Endothelial cell of umbilical vein (primary cell): ENCODE data around the gene CDC42SE2. TPM values are rescaled to one million over a fixed set of nuclear protein-coding genes. Genes with fewer than 3 reads are reported as not detected.

ENCODE experiments used
- BruUV-seq: library from RNA; stranded (reverse); fragments of 400-500 nt; replicated peaks from 2 replicates; lab custom pipeline; 2021; lab: Mats Ljungman, UMichigan
- CTCF ChIA-PET: fragments of 300-600, 350-600 bp; sonication (Branson Sonifier 250); formaldehyde crosslinking; loops from one replicate; lab custom pipeline; 2021; ENCODE audit warnings: antibody characterized with exemption, inconsistent platforms; lab: Charles Lee
- POLR2A ChIA-PET: fragments of 300-600, 350-600 bp; sonication (Branson Sonifier 250); formaldehyde crosslinking; loops from one replicate; lab custom pipeline; 2021; ENCODE audit warnings: antibody characterized with exemption, inconsistent platforms; lab: Charles Lee
- DNase-seq: peaks from one replicate; pipeline ENCODE4 v3.0.0-alpha.2; 2011; ENCODE audit warnings: low read depth, low spot score
- FAIRE-seq: peaks from 2 replicates; lab custom pipeline; 2011; peaks lifted over from hg19 to GRCh38; lab: Jason Lieb, UNC
- H2AFZ ChIP-seq: 2 replicates; pipeline ENCODE4 v1.6.0; 2012; ENCODE audit warnings: low read depth, low read length, control low read depth, inconsistent platforms
- H3K27ac ChIP-seq: 2 replicates; pipeline ENCODE4 v1.5.1; 2011; ENCODE audit warnings: low read depth, mild to moderate bottlenecking, control low read depth, low read length, moderate library complexity; ENCODE audit not compliant: insufficient read depth
- H3K27me3 ChIP-seq, 2 experiments: 2 replicates each; pipeline versions ENCODE4 v1.6.0 to v1.6.1; 2011; ENCODE audit warnings: low read length in 2 of 2, mixed read lengths in 1 of 2; ENCODE audit not compliant: control insufficient read depth in 2 of 2, insufficient read depth in 2 of 2
- H3K36me3 ChIP-seq, 2 experiments: 2 replicates in 1 of 2; 3 replicates in 1 of 2; pipeline ENCODE4 v1.5.1; 2011; ENCODE audit warnings: low read length in 2 of 2, mild to moderate bottlenecking in 1 of 2, moderate library complexity in 1 of 2; ENCODE audit not compliant: control insufficient read depth in 2 of 2, insufficient read depth in 2 of 2; ENCODE audit errors: extremely low read depth in 1 of 2
- H3K4me1 ChIP-seq: 3 replicates; pipeline ENCODE4 v1.5.1; 2011; ENCODE audit warnings: mild to moderate bottlenecking, low read length; ENCODE audit not compliant: control insufficient read depth, insufficient read depth; ENCODE audit errors: extremely low read depth
- H3K4me2 ChIP-seq: 2 replicates; pipeline ENCODE4 v1.6.1; 2011; ENCODE audit warnings: low read length, control low read depth, mixed read lengths; ENCODE audit not compliant: insufficient read depth
- H3K4me3 ChIP-seq, 3 experiments: fragments of 200-600 bp in 1 of 3; sonication (generic), shearing (Covaris generic) in 1 of 3; replicated peaks in 1 of 3; 2 replicates each; pipeline ENCODE4 v1.5.1; 2011 to 2016; ENCODE audit warnings: control low read depth in 3 of 3, low read length in 3 of 3, mild to moderate bottlenecking in 2 of 3, inconsistent platforms in 1 of 3, low read depth in 1 of 3, moderate library complexity in 1 of 3; ENCODE audit not compliant: insufficient read depth in 1 of 3
- H3K79me2 ChIP-seq: 2 replicates; pipeline ENCODE4 v1.6.0; 2012; ENCODE audit warnings: low read length, inconsistent platforms; ENCODE audit not compliant: control insufficient read depth, insufficient read depth
- H3K9ac ChIP-seq: replicated peaks from 2 replicates; pipeline ENCODE3; 2011; ENCODE audit warnings: low read length, control low read depth; ENCODE audit not compliant: insufficient read depth; ENCODE audit errors: extremely low read depth
- H3K9me1 ChIP-seq: replicated peaks from 3 replicates; pipeline ENCODE4 v1.6.0; 2011; ENCODE audit warnings: mild to moderate bottlenecking, low read length; ENCODE audit not compliant: control insufficient read depth, insufficient read depth; ENCODE audit errors: extremely low read depth
- H3K9me3 ChIP-seq: replicated peaks from 2 replicates; pipeline ENCODE4 v1.5.1; 2012; ENCODE audit warnings: low read length, inconsistent platforms; ENCODE audit not compliant: control insufficient read depth, insufficient read depth
- H4K20me1 ChIP-seq: replicated peaks from 2 replicates; pipeline ENCODE3; 2011; ENCODE audit warnings: mild to moderate bottlenecking, low read length; ENCODE audit not compliant: control insufficient read depth, insufficient read depth; ENCODE audit errors: extremely low read depth
- CTCF ChIP-seq, 2 donors: IDR thresholded peaks; 1 replicate in 1 of 2; 2 replicates in 1 of 2; pipeline ENCODE4 v1.5.1; 2011; ENCODE audit warnings: low read length in 2 of 2, mild to moderate bottlenecking in 2 of 2, moderate library complexity in 2 of 2, control low read depth in 1 of 2, inconsistent platforms in 1 of 2, low read depth in 1 of 2; ENCODE audit not compliant: insufficient read depth in 1 of 2; ENCODE audit errors: extremely low read depth in 1 of 2
- EZH2 ChIP-seq: IDR thresholded peaks from 2 replicates; pipeline ENCODE4 v1.6.1; 2012; ENCODE audit warnings: borderline replicate concordance, low read depth, mild to moderate bottlenecking, moderate library complexity, low read length, inconsistent platforms; ENCODE audit not compliant: severe bottlenecking
- FOS ChIP-seq: IDR thresholded peaks from 2 replicates; pipeline ENCODE4 v1.6.1; 2011; ENCODE audit warnings: mild to moderate bottlenecking, low read length, moderate library complexity, borderline replicate concordance; ENCODE audit not compliant: insufficient read depth
- GATA2 ChIP-seq: IDR thresholded peaks from 2 replicates; pipeline ENCODE4 v1.7.0; 2011; ENCODE audit warnings: low read depth, mild to moderate bottlenecking, moderate library complexity, mixed read lengths, low read length; ENCODE audit not compliant: insufficient read length, insufficient read depth
- JUN ChIP-seq: IDR thresholded peaks from 2 replicates; pipeline ENCODE4 v1.6.1; 2011; ENCODE audit warnings: borderline replicate concordance, low read depth; ENCODE audit not compliant: insufficient read length, insufficient read depth
- MYC ChIP-seq: IDR thresholded peaks from one replicate; pipeline ENCODE4 v1.6.1; 2011; ENCODE audit warnings: mild to moderate bottlenecking, low read depth, low read length
- POLR2A ChIP-seq: IDR thresholded peaks from 2 replicates; pipeline ENCODE4 v1.6.1; 2012; ENCODE audit warnings: low read depth, mild to moderate bottlenecking, control low read depth, low read length
- POLR2AphosphoS5 ChIP-seq: IDR thresholded peaks from 2 replicates; pipeline ENCODE4 v1.6.1; 2012; ENCODE audit warnings: low read depth, mild to moderate bottlenecking, control low read depth, low read length, moderate library complexity; ENCODE audit not compliant: insufficient read depth
- dilution Hi-C: fragments of 300-500 bp; cut with MboI; formaldehyde crosslinking; loops from one replicate; pipeline ENCODE4 v1.15.0; 2019; ENCODE audit warnings: low sequenced_read_pairs; ENCODE audit not compliant: extremely low pct_ligation_motif_present
- intact Hi-C: fragments of 100-400 bp; cut with micrococcal nuclease; formaldehyde crosslinking; loops from one replicate; pipeline ENCODE4 v1.10.0; 2022
- polyA plus RNA-seq, 4 experiments: library from polyadenylated mRNA; depleted of rRNA in 3 of 4; stranded (reverse) in 3 of 4; unstranded in 1 of 4; fragments of >200 nt; gene quantifications; 2 replicates each; pipeline versions ENCODE4 v1.2.1 to v1.2.3, GENCODE V29; 2011 to 2012; ENCODE audit warnings: missing spikeins in 1 of 4
- total RNA-seq: library from RNA; stranded (reverse); gene quantifications from 2 replicates; pipeline ENCODE4 v1.2.3, GENCODE V29; 2021
- TF ChIP-seq, protein P1 (sequence below): IDR thresholded peaks from 2 replicates; pipeline ENCODE4 v1.6.1; 2011; ENCODE audit not compliant: insufficient read depth, insufficient read length

Gene CDC42SE2
- total and polyA plus RNA-seq, 2 donors (not counting 3 experiments of a cell fraction or from before 2014, with no cell fraction given), result 14.7 to 21.9 TPM

- H3K79me2 ChIP-seq, result peaks cover 40% of the 10 kb centered on the region
- dilution Hi-C loops (no loop called here), intact Hi-C loops (no loop called here)
- H3K9me3 ChIP-seq, result no peaks in the 10 kb centered on the region
- TF ChIP-seq POLR2AphosphoS5, result no peak
- no peak for TF ChIP-seq GATA2
- no peak for TF ChIP-seq FOS
- TF ChIP-seq JUN, result no peak
- TF ChIP-seq CTCF (IDR thresholded peaks at IDR 0.05; ENCODE audit: extremely low read depth in 1 of 2, insufficient read depth in 1 of 2, low read depth in 1 of 2, low read length in 2 of 2), result no peak
- no peak for TF ChIP-seq MYC
- TF ChIP-seq, protein P1, sequence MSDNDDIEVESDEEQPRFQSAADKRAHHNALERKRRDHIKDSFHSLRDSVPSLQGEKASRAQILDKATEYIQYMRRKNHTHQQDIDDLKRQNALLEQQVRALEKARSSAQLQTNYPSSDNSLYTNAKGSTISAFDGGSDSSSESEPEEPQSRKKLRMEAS, result no peak
- TF ChIP-seq EZH2, result no peak
- TF ChIP-seq POLR2A, result no peak
- H4K20me1 ChIP-seq, result peaks cover 2% of the 10 kb centered on the region
- BruUV-seq, result no TSS peak
- H3K9ac ChIP-seq, result no peak overlapping the region
- H3K4me2 ChIP-seq, result no peak overlapping the region
- H3K36me3 ChIP-seq, result no peaks in the 10 kb centered on the region
- no peaks in the 10 kb centered on the region for H3K27me3 ChIP-seq
- POLR2A ChIA-PET, result no interaction called here
- H3K4me1 ChIP-seq, result no peaks in the 10 kb centered on the region
- CTCF ChIA-PET, result no interaction called here
- H3K9me1 ChIP-seq, result no peaks in the 10 kb centered on the region
- no peak overlapping the region for H3K4me3 ChIP-seq
- FAIRE-seq, result no peak
- DNase-seq, result no peak
- no peak overlapping the region for H3K27ac ChIP-seq
- H2AFZ ChIP-seq, result no peak overlapping the region
Measured at GRCh38 chr5:131297886-131298285, 34.0 kb downstream of the CDC42SE2 start.
